Astrocyte of the cerebellum (primary cell): ENCODE results near the gene CDK5RAP2.

ENCODE experiments used
- DNase-seq: peaks from one replicate; pipeline ENCODE4 v3.0.0-alpha.2; 2011; ENCODE audit warnings: low read depth
- H3K4me3 ChIP-seq: 2 replicates; pipeline ENCODE4 v1.5.1; 2011; ENCODE audit warnings: mild to moderate bottlenecking, low read depth, low read length, moderate library complexity
- CTCF ChIP-seq: IDR thresholded peaks from 2 replicates; pipeline ENCODE4 v1.5.1; 2012; ENCODE audit warnings: low read length, low read depth, moderate library complexity, mild to moderate bottlenecking; ENCODE audit errors: missing control alignments
- in situ Hi-C: cut with HindIII; loops from 2 replicates; pipeline ENCODE4 v1.10.0; 2017; ENCODE audit warnings: low sequenced_read_pairs

The CDK5RAP2 gene

DNA sequence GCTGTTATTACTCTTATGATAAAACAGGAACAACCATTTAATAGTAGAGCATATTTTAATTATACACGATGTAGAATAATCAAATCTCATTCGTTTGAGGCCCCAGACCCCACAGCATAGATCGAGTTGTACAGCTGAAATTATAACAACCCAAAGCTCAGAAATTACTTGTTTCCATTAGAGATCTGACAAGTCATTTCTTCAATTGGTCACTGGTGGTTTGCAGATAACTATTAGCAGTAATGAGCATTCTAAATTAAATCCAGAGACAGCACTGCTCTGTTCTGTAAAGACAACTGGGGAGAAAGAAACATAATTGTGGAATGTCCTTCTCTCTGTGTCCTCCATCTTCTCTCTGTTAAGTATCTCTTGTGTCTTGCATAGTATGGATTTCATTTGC, 12.9 kb downstream of the CDK5RAP2 start:
- no peak for TF ChIP-seq CTCF
- DNase-seq, result no peak
- in situ Hi-C loops, result no loop called here
- no peak overlapping the region for H3K4me3 ChIP-seq

- in situ Hi-C loops, result no loop called here
- H3K4me3 ChIP-seq, result no peak overlapping the region
- TF ChIP-seq CTCF, result no peak
- no peak for DNase-seq
These were observed 15.4 kb downstream of the CDK5RAP2 start for GRCh38 chr9:120564589-120564988.

DNA sequence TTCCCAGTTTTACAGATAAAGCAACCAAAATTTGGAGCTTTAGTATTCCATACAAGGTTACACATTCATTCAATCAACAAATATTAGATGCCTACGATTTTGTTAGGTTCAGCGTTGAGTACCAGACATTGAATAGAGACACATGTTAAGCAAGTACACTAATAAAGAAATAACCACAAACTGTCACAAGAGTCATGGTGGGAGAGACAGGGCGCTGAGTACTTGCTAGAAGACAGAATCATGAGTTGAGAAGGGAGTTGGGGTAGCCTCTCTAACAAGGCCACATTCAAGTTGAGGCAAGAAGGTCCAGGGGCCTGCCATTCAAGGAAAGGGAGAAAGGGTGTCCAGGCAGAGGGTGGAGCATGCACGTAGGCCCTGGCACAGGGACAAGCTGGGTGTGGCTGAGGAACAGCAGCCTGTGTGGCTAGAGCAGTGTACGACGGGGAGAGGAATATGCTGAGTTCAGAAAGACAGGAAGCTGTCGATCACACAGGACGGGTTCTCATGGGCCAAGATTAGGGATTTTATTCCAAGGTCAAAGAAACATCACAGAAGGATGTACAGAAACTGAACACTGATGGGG, 17.0 kb downstream of the CDK5RAP2 start:
- H3K4me3 ChIP-seq, result no peak overlapping the region
- no peak for DNase-seq
- TF ChIP-seq CTCF, result no peak
- in situ Hi-C loops, result no loop called here

- no peak for DNase-seq
- in situ Hi-C loops, result no loop called here
- no peak overlapping the region for H3K4me3 ChIP-seq
- no peak for TF ChIP-seq CTCF
These were observed 18.3 kb downstream of the CDK5RAP2 start for GRCh38 chr9:120561709-120562108.

- DNase-seq, result no peak
- no peak overlapping the region for H3K4me3 ChIP-seq
- no peak for TF ChIP-seq CTCF
- in situ Hi-C loops, result no loop called here
These were observed 20.4 kb downstream of the CDK5RAP2 start for GRCh38 chr9:120559546-120559945.

DNA sequence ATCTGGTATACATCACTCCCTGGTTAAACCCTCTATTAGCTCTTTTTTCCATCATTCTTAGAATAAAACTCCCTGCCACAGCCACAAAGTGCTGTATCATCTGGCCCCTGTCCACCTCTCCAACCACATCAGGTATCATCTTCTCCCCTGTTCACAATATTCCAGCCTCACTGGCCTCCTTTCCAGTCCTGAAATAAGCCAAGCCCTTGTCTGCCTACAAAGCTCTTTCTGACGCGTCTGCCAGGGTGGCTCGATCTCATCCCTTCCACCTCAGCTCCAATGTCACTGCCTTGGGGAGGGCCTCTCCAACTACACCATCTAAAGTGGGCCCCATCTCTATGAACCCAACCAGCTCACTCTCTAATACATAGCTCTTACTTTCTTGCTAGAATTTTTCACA, 21.5 kb downstream of the CDK5RAP2 start:
- in situ Hi-C loops, result no loop called here

More for the DNA sequence above, 21.5 kb downstream of the CDK5RAP2 start:
- no peak for TF ChIP-seq CTCF
- DNase-seq, result no peak
- no peak overlapping the region for H3K4me3 ChIP-seq
